Progenitor cell of endocrine pancreas (in vitro differentiated cells): ENCODE measurements around the gene ADAMTSL4. TPM values are rescaled to one million over a fixed set of nuclear protein-coding genes. Genes with fewer than 3 reads are reported as not detected.
"Not testable (repeated sequence)": the region's sequence is repeated elsewhere in the genome, so short reads cannot be mapped to it uniquely, and the experiment has no call there.

ENCODE experiments used
- DNase-seq: peaks from one replicate; pipeline ENCODE4 v3.0.0; 2021; ENCODE audit warnings: low spot score; ENCODE audit not compliant: unreplicated experiment
- H3K27ac Mint-ChIP-seq: 2 replicates; pipeline ENCODE4 v1.8.0; 2021; ENCODE audit warnings: mild to moderate bottlenecking, moderate library complexity, mixed read lengths
- H3K27me3 Mint-ChIP-seq: 2 replicates; pipeline ENCODE4 v1.8.0; 2021; ENCODE audit warnings: mixed read lengths
- H3K36me3 Mint-ChIP-seq: 2 replicates; pipeline ENCODE4 v1.8.0; 2022; ENCODE audit warnings: mixed read lengths; ENCODE audit not compliant: insufficient read depth
- H3K4me1 Mint-ChIP-seq: 2 replicates; pipeline ENCODE4 v1.8.0; 2021; ENCODE audit warnings: low read depth, mixed read lengths
- H3K4me3 Mint-ChIP-seq: 2 replicates; pipeline ENCODE4 v1.8.0; 2021; ENCODE audit warnings: low read depth, mild to moderate bottlenecking, moderate library complexity, mixed read lengths
- H3K9me3 Mint-ChIP-seq: 2 replicates; pipeline ENCODE4 v1.8.0; 2021; ENCODE audit warnings: low read depth, mixed read lengths
- microRNA-seq: library from miRNA; unstranded; fragments of <30 nt; microRNA quantifications from one replicate; pipeline ENCODE4 v1.1.0, GENCODE V29; 2020; ENCODE audit warnings: borderline number of aligned reads; ENCODE audit not compliant: unreplicated experiment
- total RNA-seq: library from RNA; stranded (reverse); gene quantifications from 2 replicates; pipeline ENCODE4 v1.2.1, GENCODE V29; 2021
- TF ChIP-seq, protein P1 (sequence below): fragments of 200-600 bp; sonication (generic); IDR thresholded peaks from one replicate; pipeline ENCODE4 v1.5.0; 2021; ENCODE audit warnings: antibody characterized with exemption, mild to moderate bottlenecking; ENCODE audit not compliant: unreplicated experiment

Gene ADAMTSL4
- total RNA-seq, 1 donor from 2014 or later = 5.5 TPM

DNA sequence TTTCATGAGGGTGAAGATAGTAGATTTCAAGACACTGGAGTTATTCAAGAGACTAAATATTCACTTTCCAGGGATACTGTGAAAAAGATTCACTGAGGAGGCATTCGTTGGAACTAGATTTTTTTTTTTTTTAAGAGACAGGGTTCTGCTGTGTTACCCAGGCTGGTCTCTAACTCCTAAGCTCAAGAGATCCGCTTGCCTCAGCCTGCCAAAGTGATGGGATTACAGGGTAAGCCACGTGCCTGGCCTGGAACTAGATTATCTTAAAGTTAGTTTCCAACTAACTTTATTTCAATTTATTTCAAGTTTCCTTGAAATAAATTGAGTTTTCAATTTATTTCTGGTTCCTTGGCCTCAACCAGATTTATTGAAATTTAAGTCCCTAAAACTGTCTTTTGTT lies 54.5 kb downstream of the ADAMTSL4 start:
- H3K27me3 Mint-ChIP-seq = no peaks in the 10 kb centered on the region
- H3K27ac Mint-ChIP-seq = peak overlapping the region; percentile 14
- H3K4me1 Mint-ChIP-seq = peaks cover 10% of the 10 kb centered on the region
- no peak for DNase-seq
- TF ChIP-seq, protein P1, sequence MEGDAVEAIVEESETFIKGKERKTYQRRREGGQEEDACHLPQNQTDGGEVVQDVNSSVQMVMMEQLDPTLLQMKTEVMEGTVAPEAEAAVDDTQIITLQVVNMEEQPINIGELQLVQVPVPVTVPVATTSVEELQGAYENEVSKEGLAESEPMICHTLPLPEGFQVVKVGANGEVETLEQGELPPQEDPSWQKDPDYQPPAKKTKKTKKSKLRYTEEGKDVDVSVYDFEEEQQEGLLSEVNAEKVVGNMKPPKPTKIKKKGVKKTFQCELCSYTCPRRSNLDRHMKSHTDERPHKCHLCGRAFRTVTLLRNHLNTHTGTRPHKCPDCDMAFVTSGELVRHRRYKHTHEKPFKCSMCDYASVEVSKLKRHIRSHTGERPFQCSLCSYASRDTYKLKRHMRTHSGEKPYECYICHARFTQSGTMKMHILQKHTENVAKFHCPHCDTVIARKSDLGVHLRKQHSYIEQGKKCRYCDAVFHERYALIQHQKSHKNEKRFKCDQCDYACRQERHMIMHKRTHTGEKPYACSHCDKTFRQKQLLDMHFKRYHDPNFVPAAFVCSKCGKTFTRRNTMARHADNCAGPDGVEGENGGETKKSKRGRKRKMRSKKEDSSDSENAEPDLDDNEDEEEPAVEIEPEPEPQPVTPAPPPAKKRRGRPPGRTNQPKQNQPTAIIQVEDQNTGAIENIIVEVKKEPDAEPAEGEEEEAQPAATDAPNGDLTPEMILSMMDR = no peak
- no peaks in the 10 kb centered on the region for H3K9me3 Mint-ChIP-seq
- peaks cover 8% of the 10 kb centered on the region for H3K36me3 Mint-ChIP-seq
- no peak overlapping the region for H3K4me3 Mint-ChIP-seq

DNA sequence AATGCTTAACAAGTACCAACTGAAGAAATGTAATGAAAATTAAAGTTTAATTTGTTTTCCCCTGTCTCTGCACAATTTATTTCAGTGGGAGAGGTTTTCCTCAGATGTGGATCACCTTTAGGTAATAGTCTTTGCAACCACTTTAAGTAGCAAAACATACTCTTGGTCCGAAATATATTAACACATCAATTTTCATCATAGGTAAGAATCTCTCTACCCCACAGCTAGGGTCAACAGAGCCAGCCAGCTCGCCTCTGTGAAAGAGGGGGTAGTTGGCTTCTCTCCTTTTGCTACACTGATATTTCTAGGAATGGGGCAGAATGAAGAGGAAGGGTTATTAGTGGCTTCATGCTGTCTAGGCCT lies 55.0 kb downstream of the ADAMTSL4 start:
- peaks cover 10% of the 10 kb centered on the region for H3K4me1 Mint-ChIP-seq
- peak overlapping the region; percentile 96 for H3K27ac Mint-ChIP-seq
- no peaks in the 10 kb centered on the region for H3K27me3 Mint-ChIP-seq
- no peaks in the 10 kb centered on the region for H3K9me3 Mint-ChIP-seq
- H3K36me3 Mint-ChIP-seq = peaks cover 8% of the 10 kb centered on the region
- DNase-seq = no peak
- no peak overlapping the region for H3K4me3 Mint-ChIP-seq
- TF ChIP-seq, protein P1 = no peak

DNA sequence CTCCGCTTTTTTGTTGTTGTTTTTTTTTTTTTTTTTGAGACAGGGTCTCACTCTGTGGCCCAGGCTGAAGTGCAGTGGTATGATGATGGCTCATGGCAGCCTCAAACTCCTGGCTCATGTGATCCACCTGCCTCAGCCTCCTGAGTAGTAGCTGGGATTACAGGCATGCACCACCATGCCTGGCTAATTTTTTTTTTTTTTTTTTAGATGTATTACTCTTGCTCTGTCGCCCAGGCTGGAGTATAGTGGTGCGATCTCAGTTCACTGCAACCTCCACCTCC lies 56.2 kb downstream of the ADAMTSL4 start:
- H3K4me1 Mint-ChIP-seq = peaks cover 10% of the 10 kb centered on the region
- not testable (repeated sequence) for H3K27me3 Mint-ChIP-seq, H3K36me3 Mint-ChIP-seq, H3K9me3 Mint-ChIP-seq, H3K4me3 Mint-ChIP-seq, DNase-seq
- H3K27ac Mint-ChIP-seq = peak overlapping the region; percentile 52

DNA sequence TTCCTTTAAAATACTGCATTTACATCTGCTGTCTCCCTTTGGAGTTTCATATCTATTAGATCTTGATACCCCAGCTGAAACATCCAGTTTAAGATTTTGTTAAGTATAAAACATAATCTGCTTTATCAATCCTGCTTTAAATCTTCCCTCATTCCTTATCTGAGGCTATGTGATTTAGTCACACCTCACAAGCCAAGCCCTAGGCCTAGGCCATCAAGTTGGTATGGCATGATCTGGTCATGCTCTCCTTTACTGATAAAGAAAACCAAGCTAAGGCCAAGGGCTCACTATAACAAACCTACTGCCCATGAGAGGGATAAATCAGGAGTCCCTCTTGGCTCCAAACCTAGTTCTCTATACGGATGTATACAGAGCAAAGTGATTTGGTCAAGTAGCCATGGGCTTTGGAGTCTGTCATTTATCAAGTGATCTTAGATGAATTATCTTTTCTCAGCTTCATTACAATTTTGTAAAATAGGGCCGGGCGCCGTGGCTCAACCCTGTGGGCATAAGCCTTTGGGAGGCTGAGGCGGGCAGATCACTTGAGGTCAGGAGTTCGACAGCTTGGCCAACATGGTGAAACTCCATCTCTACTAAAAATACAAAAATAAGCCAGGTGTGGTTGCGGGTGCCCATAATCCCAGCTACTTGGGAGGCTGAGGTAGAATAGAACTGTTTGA lies 57.4 kb downstream of the ADAMTSL4 start:
- no peak overlapping the region for H3K4me3 Mint-ChIP-seq
- no peaks in the 10 kb centered on the region for H3K9me3 Mint-ChIP-seq
- H3K27ac Mint-ChIP-seq = no peak overlapping the region

DNA sequence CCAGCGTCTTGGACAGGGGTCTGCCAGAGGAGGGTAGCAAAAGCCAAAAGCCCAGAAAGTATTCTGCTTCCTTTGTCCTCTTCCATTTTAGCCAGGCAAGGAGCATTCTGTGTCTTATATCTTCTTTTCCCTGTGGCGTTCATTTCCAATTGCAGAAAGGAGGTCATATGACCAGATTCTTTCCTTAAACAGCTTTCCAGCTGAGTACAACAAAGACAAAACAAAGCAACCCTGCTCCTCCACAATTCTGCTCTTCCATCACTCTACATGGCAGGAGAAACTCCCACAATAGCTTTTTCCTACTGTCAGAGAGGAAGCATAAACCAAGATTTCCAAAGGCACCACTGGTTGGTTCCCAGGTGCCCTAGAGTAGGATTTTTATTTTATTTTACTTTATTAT lies 60.5 kb downstream of the ADAMTSL4 start:
- TF ChIP-seq, protein P1 = no peak
- no peaks in the 10 kb centered on the region for H3K9me3 Mint-ChIP-seq
- H3K4me1 Mint-ChIP-seq = peaks cover 7% of the 10 kb centered on the region
- H3K27ac Mint-ChIP-seq = no peak overlapping the region
- DNase-seq = no peak
- H3K4me3 Mint-ChIP-seq = no peak overlapping the region
- H3K27me3 Mint-ChIP-seq = no peaks in the 10 kb centered on the region
- H3K36me3 Mint-ChIP-seq = peaks cover 11% of the 10 kb centered on the region

More for the DNA sequence above, 57.4 kb downstream of the ADAMTSL4 start:
- TF ChIP-seq, protein P1 = no peak
- peaks cover 15% of the 10 kb centered on the region for H3K4me1 Mint-ChIP-seq
- no peak for DNase-seq
- H3K36me3 Mint-ChIP-seq = peaks cover 6% of the 10 kb centered on the region
- H3K27me3 Mint-ChIP-seq = no peaks in the 10 kb centered on the region

Small RNA genes within 50 kb of the gene (microRNA-seq; reads per million reads assigned to microRNA genes)
- gene MIR4257 = not detected

Other genes starting within 250 kb of the ADAMTSL4 start
- gene PRPF3, start 227.9 kb upstream of the ADAMTSL4 start, total RNA-seq = 106 and 107 TPM in 2 replicates
- 38.5 and 42.6 TPM in 2 replicates for gene RPRD2, start 185.3 kb upstream of the ADAMTSL4 start, total RNA-seq
- gene TARS2, start 62.0 kb upstream of the ADAMTSL4 start, total RNA-seq = 28.4 and 30.8 TPM in 2 replicates
- 1.9 and 2.1 TPM in 2 replicates for gene ECM1, start 41.3 kb upstream of the ADAMTSL4 start, total RNA-seq
- gene FALEC, start 33.7 kb upstream of the ADAMTSL4 start, total RNA-seq = 0.57 TPM in 1 of 2 replicates, not detected in the other
- gene MCL1, start 30.2 kb downstream of the ADAMTSL4 start, total RNA-seq = 204 and 212 TPM in 2 replicates
- 164 and 169 TPM in 2 replicates for gene ENSA, start 80.2 kb downstream of the ADAMTSL4 start, total RNA-seq
- gene GOLPH3L, start 147.7 kb downstream of the ADAMTSL4 start, total RNA-seq = 30.6 and 31.9 TPM in 2 replicates
- not detected in 2 replicates for gene HORMAD1, start 171.5 kb downstream of the ADAMTSL4 start, total RNA-seq
- 0.13 and 0.17 TPM in 2 replicates for gene CTSS, start 216.4 kb downstream of the ADAMTSL4 start, total RNA-seq